H9 (cell line): ENCODE results near the gene CYP2D6. TPM values are rescaled to one million over a fixed set of nuclear protein-coding genes. Genes with fewer than 3 reads are reported as not detected.
"Not testable (repeated sequence)": the region's sequence is repeated elsewhere in the genome, so short reads cannot be mapped to it uniquely, and the experiment has no call there.

Source experiments
- DNase-seq: peaks from one replicate; pipeline ENCODE4 v3.0.0-alpha.2; 2017
- H2AFZ ChIP-seq: one replicate; pipeline ENCODE4 v1.6.1; 2013; ENCODE audit warnings: mild to moderate bottlenecking, low read length, control low read depth, moderate library complexity
- H2AK5ac ChIP-seq: 2 replicates; pipeline ENCODE4 v1.6.1; 2013; ENCODE audit warnings: low read length, control low read depth, mixed read lengths; ENCODE audit not compliant: insufficient read length
- H2BK120ac ChIP-seq: one replicate; pipeline ENCODE4 v1.6.1; 2013; ENCODE audit warnings: low read depth, mild to moderate bottlenecking, low read length, control low read depth, inconsistent platforms; ENCODE audit not compliant: poor library complexity, severe bottlenecking
- H2BK12ac ChIP-seq: 2 replicates; pipeline ENCODE4 v1.6.1; 2013; ENCODE audit warnings: low read length, control low read depth, mixed read lengths, low read depth; ENCODE audit not compliant: insufficient read length
- H2BK15ac ChIP-seq: 2 replicates; pipeline ENCODE4 v1.6.1; 2013; ENCODE audit warnings: low read depth, low read length, control low read depth
- H2BK20ac ChIP-seq: one replicate; pipeline ENCODE4 v1.6.1; 2013; ENCODE audit warnings: low read depth, mild to moderate bottlenecking, low read length, control low read depth, inconsistent platforms; ENCODE audit not compliant: poor library complexity, severe bottlenecking
- H2BK5ac ChIP-seq: 2 replicates; pipeline ENCODE4 v1.6.1; 2013; ENCODE audit warnings: low read length, control low read depth, mixed read lengths; ENCODE audit not compliant: insufficient read length
- H3K14ac ChIP-seq: 2 replicates; pipeline ENCODE4 v1.6.1; 2013; ENCODE audit warnings: low read length, control low read depth; ENCODE audit not compliant: insufficient read depth
- H3K18ac ChIP-seq: 2 replicates; pipeline ENCODE4 v1.6.1; 2013; ENCODE audit warnings: low read depth, mild to moderate bottlenecking, mixed read lengths, low read length, control low read depth; ENCODE audit not compliant: insufficient read length
- H3K23ac ChIP-seq: 2 replicates; pipeline ENCODE4 v1.6.1; 2013; ENCODE audit warnings: low read length, control low read depth, mixed read lengths, low read depth; ENCODE audit not compliant: insufficient read length
- H3K23me2 ChIP-seq: 2 replicates; pipeline ENCODE4 v1.6.1; 2013; ENCODE audit warnings: low read depth, mild to moderate bottlenecking, mixed read lengths, low read length, control low read depth; ENCODE audit not compliant: insufficient read length, poor library complexity, severe bottlenecking
- H3K27ac ChIP-seq: 2 replicates; pipeline ENCODE4 v1.5.1; 2013; ENCODE audit warnings: low read length, control low read depth, mixed read lengths, low read depth; ENCODE audit not compliant: insufficient read length
- H3K27me3 ChIP-seq: 2 replicates; pipeline ENCODE4 v1.6.1; 2013; ENCODE audit warnings: low read length, control low read depth, inconsistent platforms; ENCODE audit not compliant: insufficient read depth
- H3K4ac ChIP-seq: 2 replicates; pipeline ENCODE4 v1.6.1; 2013; ENCODE audit warnings: low read depth, mild to moderate bottlenecking, control low read depth, inconsistent platforms, low read length, moderate library complexity
- H3K4me1 ChIP-seq: 2 replicates; pipeline ENCODE4 v1.6.1; 2013; ENCODE audit warnings: low read length, control low read depth, inconsistent platforms; ENCODE audit not compliant: insufficient read depth
- H3K4me2 ChIP-seq: 2 replicates; pipeline ENCODE4 v1.6.1; 2013; ENCODE audit warnings: low read length, control low read depth, mixed read lengths; ENCODE audit not compliant: insufficient read length, insufficient read depth
- H3K56ac ChIP-seq: 2 replicates; pipeline ENCODE4 v1.6.1; 2013; ENCODE audit warnings: low read depth, mild to moderate bottlenecking, mixed read lengths, low read length, control low read depth; ENCODE audit not compliant: insufficient read length
- H3K79me1 ChIP-seq: 2 replicates; pipeline ENCODE4 v1.6.1; 2013; ENCODE audit warnings: low read depth, mild to moderate bottlenecking, moderate library complexity, low read length, control low read depth, inconsistent platforms; ENCODE audit not compliant: insufficient read depth, poor library complexity, severe bottlenecking
- H3K79me2 ChIP-seq: 2 replicates; pipeline ENCODE4 v1.6.1; 2013; ENCODE audit warnings: low read length, control low read depth, inconsistent platforms; ENCODE audit not compliant: insufficient read depth
- H3K9ac ChIP-seq: 2 replicates; pipeline ENCODE4 v1.6.1; 2013; ENCODE audit warnings: low read length, control low read depth, mixed read lengths; ENCODE audit not compliant: insufficient read length; ENCODE audit errors: extremely low read depth
- H3K9me3 ChIP-seq: one replicate; pipeline ENCODE4 v1.6.1; 2013; ENCODE audit warnings: low read depth, low read length, inconsistent platforms; ENCODE audit not compliant: control insufficient read depth
- H3T11ph ChIP-seq: one replicate; pipeline ENCODE4 v1.6.1; 2013; ENCODE audit warnings: mild to moderate bottlenecking, low read length, control low read depth, inconsistent platforms
- H4K20me1 ChIP-seq: one replicate; pipeline ENCODE4 v1.6.1; 2013; ENCODE audit not compliant: control insufficient read depth, insufficient read length, insufficient read depth
- H4K5ac ChIP-seq: 2 replicates; pipeline ENCODE4 v1.6.1; 2013; ENCODE audit warnings: low read depth, mild to moderate bottlenecking, mixed read lengths, low read length, control low read depth; ENCODE audit not compliant: insufficient read length
- H4K8ac ChIP-seq: replicated peaks from 2 replicates; pipeline ENCODE4 v1.6.1; 2013; ENCODE audit warnings: low read length, control low read depth, mixed read lengths, low read depth; ENCODE audit not compliant: insufficient read length
- H4K91ac ChIP-seq: 2 replicates; pipeline ENCODE4 v1.6.1; 2013; ENCODE audit warnings: low read depth, mild to moderate bottlenecking, moderate library complexity, mixed read lengths, low read length, control low read depth; ENCODE audit not compliant: insufficient read length
- H3K27ac Mint-ChIP-seq, 3 experiments: 2 replicates in 2 of 3; 3 replicates in 1 of 3; pipeline ENCODE4 v1.8.0; 2020 to 2021; ENCODE audit warnings: mixed read lengths in 3 of 3, mild to moderate bottlenecking in 1 of 3, moderate library complexity in 1 of 3
- H3K27me3 Mint-ChIP-seq: 2 replicates; pipeline ENCODE4 v1.8.0; 2021; ENCODE audit warnings: low read depth, mild to moderate bottlenecking, moderate library complexity, mixed read lengths
- H3K36me3 Mint-ChIP-seq, 3 experiments: 2 replicates in 2 of 3; 3 replicates in 1 of 3; pipeline ENCODE4 v1.8.0; 2020 to 2021; ENCODE audit warnings: low read depth in 3 of 3, mixed read lengths in 3 of 3; ENCODE audit not compliant: insufficient read depth in 1 of 3
- H3K4me1 Mint-ChIP-seq, 2 experiments: 2 replicates each; pipeline ENCODE4 v1.8.0; 2020; ENCODE audit warnings: mixed read lengths in 2 of 2
- H3K4me3 Mint-ChIP-seq, 2 experiments: 2 replicates in 1 of 2; 3 replicates in 1 of 2; pipeline ENCODE4 v1.8.0; 2020 to 2021; ENCODE audit warnings: mild to moderate bottlenecking in 2 of 2, mixed read lengths in 2 of 2, moderate library complexity in 1 of 2
- H3K9me3 Mint-ChIP-seq, 2 experiments: 2 replicates in 1 of 2; 3 replicates in 1 of 2; pipeline ENCODE4 v1.8.0; 2020; ENCODE audit warnings: mild to moderate bottlenecking in 2 of 2, mixed read lengths in 2 of 2, moderate library complexity in 1 of 2
- CTCF ChIP-seq: fragments of 200-600 bp; sonication (generic); conservative IDR thresholded peaks from 3 replicates; pipeline ENCODE4 v1.8.0; 2021; ENCODE audit warnings: antibody characterized with exemption, mild to moderate bottlenecking
- WGBS: extraction: QIAGEN DNeasy Blood & Tissue Kit; methylation state at CpG from one replicate; pipeline ENCODE4 v1.1.7; 2013; ENCODE audit warnings: missing lambda C conversion rate, low lambda C conversion rate, mixed read lengths; ENCODE audit not compliant: insufficient read length; ENCODE audit errors: extremely low coverage; 5-methylcytosine and 5-hydroxymethylcytosine counted together
- total RNA-seq: library from RNA; stranded (reverse); gene quantifications from 2 replicates; pipeline ENCODE4 v1.2.1, GENCODE V29; 2021

CYP2D6 gene
- total RNA-seq, 1 experiment from 2014 or later: 2.3 TPM

GRCh38 chr22:42145175-42145574 lies 14.6 kb upstream of the CYP2D6 start:
- Histone ChIP-seq H3K27ac (no peak overlapping the region), H3K4me2 (no peak overlapping the region), H2BK5ac (no peak overlapping the region), H3K18ac (no peak overlapping the region), H3K4ac (no peak overlapping the region), H4K8ac (no peak overlapping the region), H2AFZ (no peak overlapping the region), H3K56ac (no peak overlapping the region), H4K20me1 (no peaks in the 10 kb centered on the region), H3K9me3 (no peaks in the 10 kb centered on the region), H3K27me3 (no peaks in the 10 kb centered on the region), H3K23ac (no peak overlapping the region), H4K91ac (no peak overlapping the region), H2BK20ac (no peak overlapping the region), H2BK15ac (no peak overlapping the region), H2BK120ac (no peak overlapping the region), H3T11ph (no peak overlapping the region), H3K79me2 (no peaks in the 10 kb centered on the region), H3K79me1 (no peaks in the 10 kb centered on the region), H2AK5ac (no peak overlapping the region), H3K4me1 (no peaks in the 10 kb centered on the region), H2BK12ac (no peak overlapping the region), H3K14ac (no peak overlapping the region), H4K5ac (no peak overlapping the region), H3K23me2 (no peaks in the 10 kb centered on the region), H3K9ac (no peak overlapping the region)
- peaks cover 17 to 40% (median 17%) of the 10 kb centered on the region in 3 experiments for H3K36me3 Mint-ChIP-seq
- no peaks in the 10 kb centered on the region for H3K9me3 Mint-ChIP-seq
- H3K4me1 Mint-ChIP-seq: no peaks in the 10 kb centered on the region
- H3K4me3 Mint-ChIP-seq: no peak overlapping the region
- H3K27ac Mint-ChIP-seq: no peak overlapping the region
- peaks cover 3% of the 10 kb centered on the region; the same call in 1 of the 2 replicates for H3K27me3 Mint-ChIP-seq
- WGBS: no CpG with 5 or more reads among the region's 6 CpGs
- no peak for TF ChIP-seq CTCF
- DNase-seq: no peak

DNA sequence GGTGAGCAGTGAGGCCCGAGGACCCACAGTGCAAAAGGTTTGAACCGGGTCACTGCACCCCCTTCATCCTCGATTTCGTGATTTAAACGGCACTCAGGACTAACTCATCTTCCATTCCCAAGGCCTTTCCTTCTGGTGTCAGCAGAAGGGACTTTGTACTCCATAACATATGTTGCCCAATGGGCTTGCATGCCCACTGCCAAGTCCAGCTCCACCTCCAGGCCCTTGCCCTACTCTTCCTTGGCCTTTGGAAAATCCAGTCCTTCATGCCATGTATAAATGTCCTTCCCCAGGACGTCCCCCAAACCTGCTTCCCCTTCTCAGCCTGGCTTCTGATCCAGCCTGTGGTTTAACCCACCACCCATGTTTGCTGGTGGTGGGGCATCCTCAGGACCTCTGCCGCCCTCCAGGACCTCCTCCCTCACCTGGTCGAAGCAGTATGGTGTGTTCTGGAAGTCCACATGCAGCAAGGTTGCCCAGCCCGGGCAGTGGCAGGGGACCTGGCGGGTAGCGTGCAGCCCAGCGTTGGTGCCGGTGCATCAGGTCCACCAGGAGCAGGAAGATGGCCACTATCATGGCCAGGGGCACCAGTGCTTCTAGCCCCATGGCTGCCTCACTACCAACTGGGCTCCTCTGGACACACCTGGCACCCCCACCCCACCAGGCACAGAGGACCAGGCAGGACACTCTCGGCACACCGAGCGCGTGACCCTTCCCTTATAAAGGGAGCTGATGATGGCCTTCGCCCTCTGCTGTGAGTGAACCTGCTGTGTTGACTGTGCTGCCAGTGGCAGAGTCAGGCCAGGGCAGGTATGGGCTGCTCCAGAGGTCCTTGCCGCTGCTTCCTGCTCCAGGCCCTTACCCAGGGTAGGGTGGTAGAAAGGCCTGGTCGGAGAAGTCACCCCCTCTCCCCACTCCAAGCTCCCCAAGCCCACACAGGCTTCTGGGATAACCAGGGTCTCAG lies 13.5 kb upstream of the CYP2D6 start:
- H4K8ac ChIP-seq, H4K20me1 ChIP-seq, H3T11ph ChIP-seq, H2BK15ac ChIP-seq, DNase-seq, H2BK12ac ChIP-seq, H3K4me2 ChIP-seq, H3K23ac ChIP-seq, H2AK5ac ChIP-seq, H3K14ac ChIP-seq, H2AFZ ChIP-seq, H4K91ac ChIP-seq, H3K27me3 Mint-ChIP-seq, H3K79me1 ChIP-seq, H3K27me3 ChIP-seq, H3K9me3 Mint-ChIP-seq, H3K23me2 ChIP-seq, H3K56ac ChIP-seq, H3K4ac ChIP-seq, H2BK5ac ChIP-seq, H3K27ac Mint-ChIP-seq, H3K27ac ChIP-seq, H3K9ac ChIP-seq, H4K5ac ChIP-seq, H3K18ac ChIP-seq, H2BK120ac ChIP-seq, H3K4me1 Mint-ChIP-seq, H3K4me1 ChIP-seq, H3K9me3 ChIP-seq, H3K79me2 ChIP-seq, H3K4me3 Mint-ChIP-seq, H2BK20ac ChIP-seq: not testable (repeated sequence)
- peaks cover 17 to 43% (median 23%) of the 10 kb centered on the region in 3 experiments for H3K36me3 Mint-ChIP-seq
- no CpG with 5 or more reads among the region's 20 CpGs for WGBS
